CD14-positive monocyte (primary cell): ENCODE results near the gene RNF41. TPM values are rescaled to one million over a fixed set of nuclear protein-coding genes. Genes with fewer than 3 reads are reported as not detected.
A peak's percentile ranks its signal among the peaks of the same experiment; 100 is the strongest.

ENCODE experiments used
- DNase-seq, 3 donors: peaks; one replicate each; pipeline ENCODE4 v3.0.0-alpha.2; 2011 to 2022
- H2AFZ ChIP-seq: 2 replicates; pipeline ENCODE4 v1.6.0; 2012; ENCODE audit warnings: mild to moderate bottlenecking, low read depth, low read length, inconsistent platforms; ENCODE audit not compliant: insufficient read depth, poor library complexity, severe bottlenecking
- H3K27ac ChIP-seq, 2 donors: 1 replicate in 1 of 2; 2 replicates in 1 of 2; pipeline ENCODE4 v1.5.1; 2012 to 2013; ENCODE audit warnings: low read length in 2 of 2, control low read depth in 1 of 2, inconsistent platforms in 1 of 2, low read depth in 1 of 2, mild to moderate bottlenecking in 1 of 2
- H3K27me3 ChIP-seq, 2 donors: one replicate each; pipeline versions ENCODE4 v1.6.0 to v1.6.1; 2011 to 2013; ENCODE audit warnings: low read length in 2 of 2; ENCODE audit not compliant: control insufficient read depth in 2 of 2, insufficient read depth in 2 of 2
- H3K36me3 ChIP-seq, 2 donors: replicated peaks in 1 of 2; 1 replicate in 1 of 2; 2 replicates in 1 of 2; pipeline versions ENCODE4 v1.5.1 to v1.6.1; 2012 to 2013; ENCODE audit warnings: low read length in 2 of 2, control low read depth in 1 of 2, inconsistent platforms in 1 of 2, mild to moderate bottlenecking in 1 of 2; ENCODE audit not compliant: insufficient read depth in 2 of 2, control insufficient read depth in 1 of 2
- H3K4me1 ChIP-seq, 2 donors: 1 replicate in 1 of 2; 2 replicates in 1 of 2; pipeline versions ENCODE4 v1.5.1 to v1.6.1; 2012 to 2013; ENCODE audit warnings: low read length in 2 of 2, control low read depth in 1 of 2, inconsistent platforms in 1 of 2, mild to moderate bottlenecking in 1 of 2, moderate library complexity in 1 of 2; ENCODE audit not compliant: insufficient read depth in 2 of 2, control insufficient read depth in 1 of 2
- H3K4me2 ChIP-seq: replicated peaks from 2 replicates; pipeline ENCODE3; 2012; ENCODE audit warnings: low read length, moderate library complexity, mild to moderate bottlenecking; ENCODE audit not compliant: poor library complexity, severe bottlenecking; ENCODE audit errors: extremely low read depth
- H3K4me3 ChIP-seq, 3 experiments: fragments of 200-600 bp in 1 of 3; sonication (generic) in 1 of 3; replicated peaks in 1 of 3; 1 replicate in 2 of 3; 2 replicates in 1 of 3; pipeline ENCODE4 v1.5.1; 2011 to 2013; ENCODE audit warnings: low read length in 3 of 3, mild to moderate bottlenecking in 3 of 3, control low read depth in 2 of 3, low read depth in 2 of 3, inconsistent platforms in 1 of 3, moderate library complexity in 1 of 3
- H3K79me2 ChIP-seq: 2 replicates; pipeline ENCODE4 v1.6.0; 2012; ENCODE audit warnings: mild to moderate bottlenecking, control low read depth, inconsistent platforms, low read length, moderate library complexity; ENCODE audit not compliant: insufficient read depth
- H3K9ac ChIP-seq: 2 replicates; pipeline ENCODE4 v1.6.0; 2017; ENCODE audit warnings: low read length, mild to moderate bottlenecking; ENCODE audit not compliant: insufficient read depth, poor library complexity, severe bottlenecking
- H3K9me3 ChIP-seq, 2 donors: replicated peaks in 1 of 2; 1 replicate in 1 of 2; 2 replicates in 1 of 2; pipeline versions ENCODE4 v1.5.1 to v1.6.1; 2012 to 2013; ENCODE audit warnings: low read length in 2 of 2, control low read depth in 1 of 2; ENCODE audit not compliant: control insufficient read depth in 1 of 2, insufficient read depth in 1 of 2
- H4K20me1 ChIP-seq: 2 replicates; pipeline ENCODE4 v1.6.0; 2012; ENCODE audit warnings: mild to moderate bottlenecking, low read length, control low read depth, moderate library complexity; ENCODE audit not compliant: insufficient read depth
- H3K27ac Mint-ChIP-seq, 7 donors: one replicate each; pipeline ENCODE4 v1.8.0; 2020; ENCODE audit warnings: mild to moderate bottlenecking in 7 of 7, mixed read lengths in 7 of 7, moderate library complexity in 6 of 7, inconsistent platforms in 2 of 7
- H3K27me3 Mint-ChIP-seq, 3 donors: one replicate each; pipeline ENCODE4 v1.8.0; 2021 to 2022; ENCODE audit warnings: low read depth in 3 of 3, mild to moderate bottlenecking in 3 of 3, mixed read lengths in 3 of 3, moderate library complexity in 3 of 3, inconsistent platforms in 1 of 3
- H3K36me3 Mint-ChIP-seq, 2 donors: one replicate each; pipeline ENCODE4 v1.8.0; 2020; ENCODE audit warnings: mixed read lengths in 2 of 2, inconsistent platforms in 1 of 2, mild to moderate bottlenecking in 1 of 2
- H3K4me1 Mint-ChIP-seq: one replicate; pipeline ENCODE4 v1.8.0; 2020; ENCODE audit warnings: mild to moderate bottlenecking, mixed read lengths
- H3K4me3 Mint-ChIP-seq, 2 donors: one replicate each; pipeline ENCODE4 v1.8.0; 2020; ENCODE audit warnings: mild to moderate bottlenecking in 2 of 2, mixed read lengths in 2 of 2, moderate library complexity in 1 of 2
- H3K9me3 Mint-ChIP-seq, 7 donors: one replicate each; pipeline ENCODE4 v1.8.0; 2020 to 2022; ENCODE audit warnings: mixed read lengths in 7 of 7, mild to moderate bottlenecking in 6 of 7, moderate library complexity in 6 of 7, inconsistent platforms in 2 of 7
- CTCF ChIP-seq: fragments of 200-600 bp; IDR thresholded peaks from one replicate; pipeline ENCODE4 v1.8.0; 2022; ENCODE audit warnings: antibody characterized with exemption, mild to moderate bottlenecking
- WGBS: methylation state at CpG from one replicate; pipeline ENCODE4 v1.1.5; 2013; ENCODE audit warnings: missing lambda C conversion rate; ENCODE audit not compliant: insufficient coverage; 5-methylcytosine and 5-hydroxymethylcytosine counted together
- intact Hi-C, 2 donors: fragments of 100-400 bp; cut with micrococcal nuclease; formaldehyde crosslinking; loops; one replicate each; pipeline versions ENCODE4 v1.15.0 to v1.15.1; 2023
- polyA plus RNA-seq, 3 donors: library from polyadenylated mRNA; depleted of rRNA in 1 of 3; unstranded in 2 of 3; stranded (reverse) in 1 of 3; fragments of 300-500 nt in 2 of 3; fragments of >200 nt in 1 of 3; fragmentation: Illumina TruSeq in 2 of 3; gene quantifications; 1 replicate in 2 of 3; 2 replicates in 1 of 3; pipeline ENCODE4 v1.2.3, GENCODE V29; 2012 to 2021

Gene RNF41
- polyA plus RNA-seq, 3 donors = 35.8 to 82.0 (median 45.7) TPM

GRCh38 chr12:56159482-56160192 lies 62.1 kb downstream of the RNF41 start:
- Histone ChIP-seq H3K27me3 (no peaks in the 10 kb centered on the region), H3K27ac (peak overlapping the region; percentile 90 to 94), H3K36me3 (peaks cover 45 to 49% of the 10 kb centered on the region in 2 donors), H3K4me3 (peak overlapping the region; percentile 77 to 96 (median 84)), H4K20me1 (peaks cover 60% of the 10 kb centered on the region), H3K79me2 (peaks cover 54% of the 10 kb centered on the region), H3K4me2 (peak overlapping the region; percentile 95), H3K4me1 (peaks cover 35 to 43% of the 10 kb centered on the region in 2 donors), H2AFZ (no peak overlapping the region), H3K9ac (peak overlapping the region; percentile 85), H3K9me3 (no peaks in the 10 kb centered on the region)
- Mint-ChIP-seq H3K4me3 (peak overlapping the region; percentile 97 to 99), H3K27me3 (peaks cover 0 to 3% (median 2%) of the 10 kb centered on the region in 3 donors), H3K27ac (peak overlapping the region; percentile 97 to 99 (median 98)), H3K4me1 (peaks cover 36% of the 10 kb centered on the region), H3K36me3 (peaks cover 48 to 53% of the 10 kb centered on the region in 2 donors), H3K9me3 (no peaks in the 10 kb centered on the region)
- TF ChIP-seq CTCF = no peak
- intact Hi-C loops = loop anchor here (2.0 to 5.0 kb wide), 5 partner anchors 29 to 63 kb away; partner anchors contain the start of genes ESYT1 (in 1 of the 2), SMARCC2 (in 1 of the 2) and ZC3H10 (in 1 of the 2)
- WGBS = no CpG with 5 or more reads among the region's 8 CpGs
- no peak for DNase-seq

- Histone ChIP-seq H3K4me1 (peaks cover 35 to 43% of the 10 kb centered on the region in 2 donors), H3K9ac (peak overlapping the region; percentile 85), H2AFZ (peak overlapping the region; percentile 35), H3K9me3 (no peaks in the 10 kb centered on the region), H3K79me2 (peaks cover 54% of the 10 kb centered on the region), H3K27ac (peak overlapping the region; percentile 90 to 94), H4K20me1 (peaks cover 54% of the 10 kb centered on the region), H3K27me3 (no peaks in the 10 kb centered on the region), H3K4me3 (peak overlapping the region; percentile 77 to 96 (median 84)), H3K4me2 (peak overlapping the region; percentile 95), H3K36me3 (peaks cover 41 to 43% of the 10 kb centered on the region in 2 donors)
- peak overlapping the region; percentile 97 to 99 (median 98) for H3K27ac Mint-ChIP-seq
- H3K9me3 Mint-ChIP-seq = no peaks in the 10 kb centered on the region
- H3K4me3 Mint-ChIP-seq = peak overlapping the region; percentile 97 to 99
- WGBS = 0% methylated on average over 2 of the region's 6 CpGs
- H3K36me3 Mint-ChIP-seq = peaks cover 42 to 46% of the 10 kb centered on the region in 2 donors
- peak in 2 of 3 donors; percentile 58 to 59 for DNase-seq
- intact Hi-C loops = loop anchor here (2.0 kb wide), 4 partner anchors 30 to 64 kb away; partner anchors contain the start of genes SMARCC2 (in 1 of the 2) and ZC3H10 (in 1 of the 2)
- peaks cover 36% of the 10 kb centered on the region for H3K4me1 Mint-ChIP-seq
- TF ChIP-seq CTCF = no peak
- peaks cover 0 to 3% (median 2%) of the 10 kb centered on the region in 3 donors for H3K27me3 Mint-ChIP-seq
Observed at GRCh38 chr12:56158926-56159461, 62.7 kb downstream of the RNF41 start.
